GM23338 (cell line): ENCODE measurements around the gene ARHGEF28. TPM values are rescaled to one million over a fixed set of nuclear protein-coding genes. Genes with fewer than 3 reads are reported as not detected.

Experiments used
- ATAC-seq: fragments of 200-7000 bp; cut with Tn5 transposase; 3 replicates; pipeline ENCODE4 v1.9.1; 2020
- DNase-seq: peaks from one replicate; pipeline ENCODE4 v3.0.0-alpha.2; 2015; ENCODE audit warnings: low spot score
- H2AFZ ChIP-seq: fragments of 200-600 bp; sonication (generic); 2 replicates; pipeline ENCODE4 v1.8.0; 2016; ENCODE audit warnings: antibody characterized with exemption, mild to moderate bottlenecking, moderate library complexity
- H3F3A ChIP-seq: fragments of 200-600 bp; sonication (generic); replicated peaks from 2 replicates; pipeline ENCODE4 v1.8.0; 2017; ENCODE audit warnings: antibody characterized with exemption, mixed run types, low read depth
- H3K27ac ChIP-seq: fragments of 200-600 bp; sonication (generic); 2 replicates; pipeline ENCODE4 v1.6.1; 2016; ENCODE audit warnings: low read depth
- H3K27me3 ChIP-seq: fragments of 200-600 bp; sonication (generic); 2 replicates; pipeline ENCODE4 v1.8.0; 2016; ENCODE audit warnings: mild to moderate bottlenecking, mixed run types, moderate library complexity; ENCODE audit not compliant: insufficient read depth
- H3K36me3 ChIP-seq: fragments of 200-600 bp; sonication (generic); 2 replicates; pipeline ENCODE4 v1.8.0; 2016; ENCODE audit warnings: mild to moderate bottlenecking; ENCODE audit not compliant: insufficient read depth
- H3K4me1 ChIP-seq: fragments of 200-600 bp; sonication (generic); 2 replicates; pipeline ENCODE4 v1.8.0; 2016; ENCODE audit warnings: mild to moderate bottlenecking, moderate library complexity; ENCODE audit not compliant: insufficient read depth
- H3K4me2 ChIP-seq: fragments of 200-600 bp; sonication (generic); 2 replicates; pipeline ENCODE4 v1.7.1; 2017; ENCODE audit warnings: mixed run types
- H3K4me3 ChIP-seq: fragments of 200-600 bp; sonication (generic); 2 replicates; pipeline ENCODE4 v1.6.1; 2016; ENCODE audit warnings: mixed run types
- H3K79me2 ChIP-seq: fragments of 200-600 bp; sonication (generic); replicated peaks from 2 replicates; pipeline ENCODE4 v1.8.0; 2017; ENCODE audit warnings: mild to moderate bottlenecking; ENCODE audit not compliant: insufficient read depth
- H3K9me2 ChIP-seq: fragments of 200-600 bp; sonication (generic); 2 replicates; pipeline ENCODE4 v1.8.0; 2017; ENCODE audit not compliant: insufficient read depth
- H4K20me1 ChIP-seq: fragments of 200-600 bp; sonication (generic); replicated peaks from 2 replicates; pipeline ENCODE4 v1.8.0; 2017; ENCODE audit warnings: mild to moderate bottlenecking; ENCODE audit not compliant: insufficient read depth
- H3K27ac Mint-ChIP-seq: 2 replicates; pipeline ENCODE4 v1.8.0; 2020; ENCODE audit warnings: inconsistent platforms, mild to moderate bottlenecking, moderate library complexity, mixed read lengths
- H3K27me3 Mint-ChIP-seq: 3 replicates; pipeline ENCODE4 v1.8.0; 2022; ENCODE audit warnings: low read depth, mild to moderate bottlenecking, moderate library complexity, mixed read lengths, inconsistent platforms; ENCODE audit not compliant: insufficient read depth, poor library complexity
- H3K36me3 Mint-ChIP-seq: 3 replicates; pipeline ENCODE4 v1.8.0; 2021; ENCODE audit warnings: low read depth, mild to moderate bottlenecking, inconsistent platforms, moderate library complexity, mixed read lengths
- H3K4me1 Mint-ChIP-seq: 3 replicates; pipeline ENCODE4 v1.8.0; 2020; ENCODE audit warnings: mild to moderate bottlenecking, inconsistent platforms, mixed read lengths
- H3K4me3 Mint-ChIP-seq: 3 replicates; pipeline ENCODE4 v1.8.0; 2021; ENCODE audit warnings: moderate library complexity, mild to moderate bottlenecking, inconsistent platforms, mixed read lengths
- H3K9me3 Mint-ChIP-seq: 3 replicates; pipeline ENCODE4 v1.8.0; 2020; ENCODE audit warnings: moderate library complexity, mild to moderate bottlenecking, inconsistent platforms, mixed read lengths
- CREB1 ChIP-seq: fragments of 250-450 bp; sonication (Bioruptor Pico); IDR thresholded peaks from 2 replicates; pipeline ENCODE4 v1.5.0; 2020; ENCODE audit warnings: low read depth, mild to moderate bottlenecking, moderate library complexity
- EZH2 ChIP-seq: fragments of 200-600 bp; sonication (generic); IDR thresholded peaks from one replicate; pipeline ENCODE4 v1.8.0; 2017; ENCODE audit warnings: antibody characterized with exemption, mild to moderate bottlenecking, low read depth; ENCODE audit not compliant: unreplicated experiment
- EZH2phosphoT487 ChIP-seq: fragments of 200-600 bp; sonication (generic); IDR thresholded peaks from one replicate; pipeline ENCODE4 v1.8.1; 2018; ENCODE audit warnings: antibody characterized with exemption; ENCODE audit not compliant: unreplicated experiment
- JUNB ChIP-seq: IDR thresholded peaks from one replicate; pipeline ENCODE4 v1.6.1; 2016; ENCODE audit warnings: antibody characterized with exemption; ENCODE audit not compliant: unreplicated experiment
- NANOG ChIP-seq: IDR thresholded peaks from 2 replicates; pipeline ENCODE4 v1.6.1; 2016; ENCODE audit warnings: antibody characterized with exemption, borderline replicate concordance
- POLR2AphosphoS5 ChIP-seq: IDR thresholded peaks from 2 replicates; pipeline ENCODE4 v1.6.1; 2016; ENCODE audit warnings: antibody characterized with exemption, low read depth
- STAT1 ChIP-seq: IDR thresholded peaks from one replicate; pipeline ENCODE4 v1.6.1; 2016; ENCODE audit warnings: antibody characterized with exemption; ENCODE audit not compliant: unreplicated experiment
- ZNF114 ChIP-seq: fragments of 250-450 bp; sonication (Bioruptor Pico); IDR thresholded peaks from 2 replicates; pipeline ENCODE4 v1.5.0; 2020; ENCODE audit warnings: mild to moderate bottlenecking, moderate library complexity
- ZNF331 ChIP-seq: fragments of 250-450 bp; sonication (Bioruptor Pico); IDR thresholded peaks from 2 replicates; pipeline ENCODE4 v1.5.0; 2020; ENCODE audit warnings: low read depth, mild to moderate bottlenecking, moderate library complexity
- polyA plus RNA-seq: library from polyadenylated mRNA; unstranded; fragments of >200 nt; fragmentation: Nextera tagmentation; extraction: Ambion mirVana; gene quantifications from 2 replicates; pipeline ENCODE4 v1.2.1, GENCODE V29; 2016
- total RNA-seq: library from RNA; depleted of rRNA; stranded (reverse); fragments of >200 nt; shearing (Covaris generic); gene quantifications from 2 replicates; pipeline ENCODE4 v1.2.3, GENCODE V29; 2014
- TF ChIP-seq, protein P1 (sequence below): IDR thresholded peaks from 2 replicates; pipeline ENCODE4 v1.6.1; 2016; ENCODE audit warnings: antibody characterized with exemption
- TF ChIP-seq, protein P2 (sequence below): fragments of 250-450 bp; sonication (Bioruptor Pico); IDR thresholded peaks from 2 replicates; pipeline ENCODE4 v1.5.0; 2020; ENCODE audit warnings: mild to moderate bottlenecking, moderate library complexity
- TF ChIP-seq, protein P3 (sequence below), 2 experiments: fragments of 200-600 bp in 1 of 2; sonication (generic) in 1 of 2; conservative IDR thresholded peaks; 2 replicates each; pipeline versions ENCODE4 v1.5.1 to v1.6.1; 2016 to 2017; ENCODE audit warnings: antibody characterized with exemption in 2 of 2, low read depth in 2 of 2, mild to moderate bottlenecking in 2 of 2, moderate library complexity in 1 of 2
- TF ChIP-seq, protein P4 (sequence below): IDR thresholded peaks from one replicate; pipeline ENCODE4 v1.6.1; 2018; ENCODE audit warnings: antibody characterized with exemption; ENCODE audit not compliant: unreplicated experiment

Gene ARHGEF28
- total and polyA plus RNA-seq, 2 experiments from 2014 or later: 0.39 to 1.0 TPM

DNA sequence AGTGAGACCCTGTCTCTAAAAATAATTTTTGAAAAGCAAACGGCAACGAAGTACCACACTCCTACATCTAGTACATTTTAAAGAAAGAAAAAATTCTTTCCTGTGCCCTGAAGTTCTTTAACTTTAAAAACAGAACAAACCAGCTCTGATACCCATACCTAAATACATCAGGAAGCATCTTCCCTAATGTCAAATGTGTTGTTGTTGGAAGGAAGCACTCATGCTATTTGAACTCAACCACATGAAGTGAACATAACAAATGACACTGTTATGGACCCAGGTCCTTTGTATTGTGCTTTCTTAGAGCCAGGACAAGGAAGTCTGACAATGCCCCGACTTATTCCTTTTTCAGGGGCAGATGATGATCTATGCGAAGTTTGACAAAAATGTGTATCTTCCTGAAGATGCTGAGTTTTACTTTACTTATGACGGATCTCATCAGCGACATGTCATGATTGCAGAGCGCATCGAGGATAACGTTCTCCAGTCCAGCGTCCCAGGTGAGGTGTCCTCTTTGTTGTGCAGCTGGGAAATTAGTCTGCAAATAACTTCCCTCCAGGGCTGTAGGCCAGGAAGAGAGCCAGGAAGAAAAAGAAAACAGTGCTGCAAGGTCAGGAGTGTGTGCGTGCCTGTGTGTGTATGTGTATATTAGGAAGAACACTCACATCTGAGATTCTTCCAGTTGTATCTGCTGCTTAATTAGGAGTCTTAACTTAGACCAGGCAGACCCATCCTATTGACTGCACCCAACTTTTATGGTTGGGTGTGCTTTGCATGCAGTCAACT lies 123.7 kb downstream of the ARHGEF28 start:
- Histone ChIP-seq H3K4me2 (no peak overlapping the region), H3K79me2 (no peaks in the 10 kb centered on the region), H3K4me1 (peaks cover 6% of the 10 kb centered on the region; the same call in 1 of the 2 replicates), H3K36me3 (no peaks in the 10 kb centered on the region), H3K9me2 (no peaks in the 10 kb centered on the region), H3F3A (no peaks in the 10 kb centered on the region), H2AFZ (no peak overlapping the region), H3K27ac (no peak overlapping the region), H3K4me3 (no peak overlapping the region), H3K27me3 (no peaks in the 10 kb centered on the region), H4K20me1 (no peaks in the 10 kb centered on the region)
- ATAC-seq (no peak), DNase-seq (no peak)
- Mint-ChIP-seq H3K9me3 (no peaks in the 10 kb centered on the region), H3K4me3 (no peak overlapping the region), H3K36me3 (no peaks in the 10 kb centered on the region), H3K27ac (no peak overlapping the region), H3K27me3 (peaks cover 2% of the 10 kb centered on the region), H3K4me1 (peaks cover 24% of the 10 kb centered on the region)
- TF ChIP-seq NANOG (no peak), EZH2 (no peak), STAT1 (no peak), ZNF331 (CRISPR knock-in tag) (no peak), POLR2AphosphoS5 (no peak), ZNF114 (CRISPR knock-in tag) (no peak), JUNB (no peak), EZH2phosphoT487 (no peak), CREB1 (no peak)
- TF ChIP-seq, protein P1, sequence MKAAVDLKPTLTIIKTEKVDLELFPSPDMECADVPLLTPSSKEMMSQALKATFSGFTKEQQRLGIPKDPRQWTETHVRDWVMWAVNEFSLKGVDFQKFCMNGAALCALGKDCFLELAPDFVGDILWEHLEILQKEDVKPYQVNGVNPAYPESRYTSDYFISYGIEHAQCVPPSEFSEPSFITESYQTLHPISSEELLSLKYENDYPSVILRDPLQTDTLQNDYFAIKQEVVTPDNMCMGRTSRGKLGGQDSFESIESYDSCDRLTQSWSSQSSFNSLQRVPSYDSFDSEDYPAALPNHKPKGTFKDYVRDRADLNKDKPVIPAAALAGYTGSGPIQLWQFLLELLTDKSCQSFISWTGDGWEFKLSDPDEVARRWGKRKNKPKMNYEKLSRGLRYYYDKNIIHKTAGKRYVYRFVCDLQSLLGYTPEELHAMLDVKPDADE: no peak
- TF ChIP-seq, protein P2, sequence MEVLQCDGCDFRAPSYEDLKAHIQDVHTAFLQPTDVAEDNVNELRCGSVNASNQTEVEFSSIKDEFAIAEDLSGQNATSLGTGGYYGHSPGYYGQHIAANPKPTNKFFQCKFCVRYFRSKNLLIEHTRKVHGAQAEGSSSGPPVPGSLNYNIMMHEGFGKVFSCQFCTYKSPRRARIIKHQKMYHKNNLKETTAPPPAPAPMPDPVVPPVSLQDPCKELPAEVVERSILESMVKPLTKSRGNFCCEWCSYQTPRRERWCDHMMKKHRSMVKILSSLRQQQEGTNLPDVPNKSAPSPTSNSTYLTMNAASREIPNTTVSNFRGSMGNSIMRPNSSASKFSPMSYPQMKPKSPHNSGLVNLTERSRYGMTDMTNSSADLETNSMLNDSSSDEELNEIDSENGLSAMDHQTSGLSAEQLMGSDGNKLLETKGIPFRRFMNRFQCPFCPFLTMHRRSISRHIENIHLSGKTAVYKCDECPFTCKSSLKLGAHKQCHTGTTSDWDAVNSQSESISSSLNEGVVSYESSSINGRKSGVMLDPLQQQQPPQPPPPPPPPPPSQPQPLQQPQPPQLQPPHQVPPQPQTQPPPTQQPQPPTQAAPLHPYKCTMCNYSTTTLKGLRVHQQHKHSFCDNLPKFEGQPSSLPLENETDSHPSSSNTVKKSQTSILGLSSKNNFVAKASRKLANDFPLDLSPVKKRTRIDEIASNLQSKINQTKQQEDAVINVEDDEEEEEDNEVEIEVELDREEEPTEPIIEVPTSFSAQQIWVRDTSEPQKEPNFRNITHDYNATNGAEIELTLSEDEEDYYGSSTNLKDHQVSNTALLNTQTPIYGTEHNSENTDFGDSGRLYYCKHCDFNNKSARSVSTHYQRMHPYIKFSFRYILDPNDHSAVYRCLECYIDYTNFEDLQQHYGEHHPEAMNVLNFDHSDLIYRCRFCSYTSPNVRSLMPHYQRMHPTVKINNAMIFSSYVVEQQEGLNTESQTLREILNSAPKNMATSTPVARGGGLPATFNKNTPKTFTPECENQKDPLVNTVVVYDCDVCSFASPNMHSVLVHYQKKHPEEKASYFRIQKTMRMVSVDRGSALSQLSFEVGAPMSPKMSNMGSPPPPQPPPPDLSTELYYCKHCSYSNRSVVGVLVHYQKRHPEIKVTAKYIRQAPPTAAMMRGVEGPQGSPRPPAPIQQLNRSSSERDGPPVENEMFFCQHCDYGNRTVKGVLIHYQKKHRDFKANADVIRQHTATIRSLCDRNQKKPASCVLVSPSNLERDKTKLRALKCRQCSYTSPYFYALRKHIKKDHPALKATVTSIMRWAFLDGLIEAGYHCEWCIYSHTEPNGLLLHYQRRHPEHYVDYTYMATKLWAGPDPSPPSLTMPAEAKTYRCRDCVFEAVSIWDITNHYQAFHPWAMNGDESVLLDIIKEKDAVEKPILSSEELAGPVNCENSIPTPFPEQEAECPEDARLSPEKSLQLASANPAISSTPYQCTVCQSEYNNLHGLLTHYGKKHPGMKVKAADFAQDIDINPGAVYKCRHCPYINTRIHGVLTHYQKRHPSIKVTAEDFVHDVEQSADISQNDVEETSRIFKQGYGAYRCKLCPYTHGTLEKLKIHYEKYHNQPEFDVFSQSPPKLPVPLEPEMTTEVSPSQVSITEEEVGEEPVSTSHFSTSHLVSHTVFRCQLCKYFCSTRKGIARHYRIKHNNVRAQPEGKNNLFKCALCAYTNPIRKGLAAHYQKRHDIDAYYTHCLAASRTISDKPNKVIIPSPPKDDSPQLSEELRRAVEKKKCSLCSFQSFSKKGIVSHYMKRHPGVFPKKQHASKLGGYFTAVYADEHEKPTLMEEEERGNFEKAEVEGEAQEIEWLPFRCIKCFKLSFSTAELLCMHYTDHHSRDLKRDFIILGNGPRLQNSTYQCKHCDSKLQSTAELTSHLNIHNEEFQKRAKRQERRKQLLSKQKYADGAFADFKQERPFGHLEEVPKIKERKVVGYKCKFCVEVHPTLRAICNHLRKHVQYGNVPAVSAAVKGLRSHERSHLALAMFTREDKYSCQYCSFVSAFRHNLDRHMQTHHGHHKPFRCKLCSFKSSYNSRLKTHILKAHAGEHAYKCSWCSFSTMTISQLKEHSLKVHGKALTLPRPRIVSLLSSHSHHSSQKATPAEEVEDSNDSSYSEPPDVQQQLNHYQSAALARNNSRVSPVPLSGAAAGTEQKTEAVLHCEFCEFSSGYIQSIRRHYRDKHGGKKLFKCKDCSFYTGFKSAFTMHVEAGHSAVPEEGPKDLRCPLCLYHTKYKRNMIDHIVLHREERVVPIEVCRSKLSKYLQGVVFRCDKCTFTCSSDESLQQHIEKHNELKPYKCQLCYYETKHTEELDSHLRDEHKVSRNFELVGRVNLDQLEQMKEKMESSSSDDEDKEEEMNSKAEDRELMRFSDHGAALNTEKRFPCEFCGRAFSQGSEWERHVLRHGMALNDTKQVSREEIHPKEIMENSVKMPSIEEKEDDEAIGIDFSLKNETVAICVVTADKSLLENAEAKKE (CRISPR knock-in tag): no peak
- TF ChIP-seq, protein P3, sequence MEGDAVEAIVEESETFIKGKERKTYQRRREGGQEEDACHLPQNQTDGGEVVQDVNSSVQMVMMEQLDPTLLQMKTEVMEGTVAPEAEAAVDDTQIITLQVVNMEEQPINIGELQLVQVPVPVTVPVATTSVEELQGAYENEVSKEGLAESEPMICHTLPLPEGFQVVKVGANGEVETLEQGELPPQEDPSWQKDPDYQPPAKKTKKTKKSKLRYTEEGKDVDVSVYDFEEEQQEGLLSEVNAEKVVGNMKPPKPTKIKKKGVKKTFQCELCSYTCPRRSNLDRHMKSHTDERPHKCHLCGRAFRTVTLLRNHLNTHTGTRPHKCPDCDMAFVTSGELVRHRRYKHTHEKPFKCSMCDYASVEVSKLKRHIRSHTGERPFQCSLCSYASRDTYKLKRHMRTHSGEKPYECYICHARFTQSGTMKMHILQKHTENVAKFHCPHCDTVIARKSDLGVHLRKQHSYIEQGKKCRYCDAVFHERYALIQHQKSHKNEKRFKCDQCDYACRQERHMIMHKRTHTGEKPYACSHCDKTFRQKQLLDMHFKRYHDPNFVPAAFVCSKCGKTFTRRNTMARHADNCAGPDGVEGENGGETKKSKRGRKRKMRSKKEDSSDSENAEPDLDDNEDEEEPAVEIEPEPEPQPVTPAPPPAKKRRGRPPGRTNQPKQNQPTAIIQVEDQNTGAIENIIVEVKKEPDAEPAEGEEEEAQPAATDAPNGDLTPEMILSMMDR (conservative IDR thresholded peaks at IDR 0.05; ENCODE audit: low read depth in 2 of 2): no peak
- TF ChIP-seq, protein P4, sequence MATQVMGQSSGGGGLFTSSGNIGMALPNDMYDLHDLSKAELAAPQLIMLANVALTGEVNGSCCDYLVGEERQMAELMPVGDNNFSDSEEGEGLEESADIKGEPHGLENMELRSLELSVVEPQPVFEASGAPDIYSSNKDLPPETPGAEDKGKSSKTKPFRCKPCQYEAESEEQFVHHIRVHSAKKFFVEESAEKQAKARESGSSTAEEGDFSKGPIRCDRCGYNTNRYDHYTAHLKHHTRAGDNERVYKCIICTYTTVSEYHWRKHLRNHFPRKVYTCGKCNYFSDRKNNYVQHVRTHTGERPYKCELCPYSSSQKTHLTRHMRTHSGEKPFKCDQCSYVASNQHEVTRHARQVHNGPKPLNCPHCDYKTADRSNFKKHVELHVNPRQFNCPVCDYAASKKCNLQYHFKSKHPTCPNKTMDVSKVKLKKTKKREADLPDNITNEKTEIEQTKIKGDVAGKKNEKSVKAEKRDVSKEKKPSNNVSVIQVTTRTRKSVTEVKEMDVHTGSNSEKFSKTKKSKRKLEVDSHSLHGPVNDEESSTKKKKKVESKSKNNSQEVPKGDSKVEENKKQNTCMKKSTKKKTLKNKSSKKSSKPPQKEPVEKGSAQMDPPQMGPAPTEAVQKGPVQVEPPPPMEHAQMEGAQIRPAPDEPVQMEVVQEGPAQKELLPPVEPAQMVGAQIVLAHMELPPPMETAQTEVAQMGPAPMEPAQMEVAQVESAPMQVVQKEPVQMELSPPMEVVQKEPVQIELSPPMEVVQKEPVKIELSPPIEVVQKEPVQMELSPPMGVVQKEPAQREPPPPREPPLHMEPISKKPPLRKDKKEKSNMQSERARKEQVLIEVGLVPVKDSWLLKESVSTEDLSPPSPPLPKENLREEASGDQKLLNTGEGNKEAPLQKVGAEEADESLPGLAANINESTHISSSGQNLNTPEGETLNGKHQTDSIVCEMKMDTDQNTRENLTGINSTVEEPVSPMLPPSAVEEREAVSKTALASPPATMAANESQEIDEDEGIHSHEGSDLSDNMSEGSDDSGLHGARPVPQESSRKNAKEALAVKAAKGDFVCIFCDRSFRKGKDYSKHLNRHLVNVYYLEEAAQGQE: no peak
